HG03175 (cell line): ENCODE results near the gene IRF2BP2.

Source experiments
- ATAC-seq: cut with Tn5 transposase; IDR thresholded peaks from one replicate; pipeline ENCODE4 v1.9.1; 2021; ENCODE audit warnings: mild to moderate bottlenecking, moderate library complexity; ENCODE audit not compliant: unreplicated experiment

Gene IRF2BP2

DNA sequence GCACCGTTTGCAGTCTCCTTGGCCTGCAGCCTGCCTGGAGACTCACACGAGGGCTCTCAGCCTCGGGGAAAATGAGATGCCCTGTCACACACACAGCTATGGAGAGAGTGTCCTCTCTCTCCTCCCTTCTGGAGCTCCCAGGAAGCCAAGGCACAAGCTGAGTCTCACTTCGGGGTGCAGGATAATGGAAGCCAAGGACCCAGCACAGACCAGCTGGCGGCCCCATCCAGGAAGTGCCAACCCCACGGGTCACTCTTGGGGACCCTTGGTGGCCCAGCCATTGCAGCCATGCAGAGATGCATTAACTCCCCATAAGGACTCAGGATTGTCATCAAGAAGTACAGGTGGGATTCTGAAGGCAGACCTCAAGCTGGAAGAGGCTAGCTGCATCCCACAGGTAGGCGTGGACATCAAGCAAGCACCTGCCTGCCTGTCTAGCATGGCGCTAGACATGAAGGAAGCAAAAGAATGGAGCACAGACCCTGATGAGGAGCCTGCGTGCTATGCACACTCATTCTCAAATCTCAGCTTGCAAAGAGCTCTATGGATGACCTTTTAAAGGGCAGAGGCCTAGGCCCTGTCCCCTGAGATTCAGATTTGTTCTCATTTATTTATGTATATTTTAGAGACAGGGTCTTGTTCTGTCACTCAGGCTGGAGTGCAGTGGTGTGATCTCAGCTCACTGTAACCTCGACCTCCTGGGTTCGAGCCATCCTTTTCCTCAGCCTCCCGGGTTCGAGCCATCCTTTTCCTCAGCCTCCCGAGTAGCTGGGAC lies 49.9 kb downstream of the IRF2BP2 start:
- ATAC-seq: no peak

DNA sequence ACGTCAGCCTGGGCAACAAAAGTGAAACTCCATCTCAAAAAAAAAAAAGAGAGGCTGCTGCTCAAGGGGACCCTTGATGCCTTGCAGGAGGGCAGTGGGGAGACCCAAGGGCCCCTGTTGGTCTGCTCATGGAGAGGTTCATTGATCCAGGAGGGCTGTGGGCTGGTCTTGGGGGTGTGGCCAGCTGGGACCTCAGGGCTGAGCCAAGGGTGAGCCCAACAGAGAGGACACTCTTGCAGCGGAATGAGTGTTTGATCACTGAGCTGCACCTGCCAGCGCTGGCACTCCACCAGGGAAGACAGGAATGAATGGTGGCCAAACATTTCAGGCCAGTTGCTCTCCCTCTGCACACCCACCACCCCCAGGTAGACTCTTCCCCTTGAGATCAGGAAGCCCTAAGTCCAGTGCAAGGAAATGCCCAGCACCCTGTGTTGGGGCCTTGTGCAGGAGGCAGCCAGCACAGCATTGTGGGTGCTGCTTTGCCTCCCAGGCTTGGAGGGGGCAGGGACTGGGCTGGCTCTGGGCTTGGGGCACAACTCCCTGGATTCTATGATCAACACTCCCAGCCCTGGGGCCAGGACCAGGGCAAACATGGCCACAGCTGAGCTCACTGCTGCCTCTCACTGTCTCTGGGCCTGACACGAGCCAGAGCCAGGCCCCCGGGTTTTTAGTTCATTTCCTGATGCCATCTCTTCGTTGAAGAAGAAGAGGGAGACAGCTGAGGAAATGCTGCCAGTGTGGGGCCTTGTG lies 50.7 kb downstream of the IRF2BP2 start:
- ATAC-seq: no peak

DNA sequence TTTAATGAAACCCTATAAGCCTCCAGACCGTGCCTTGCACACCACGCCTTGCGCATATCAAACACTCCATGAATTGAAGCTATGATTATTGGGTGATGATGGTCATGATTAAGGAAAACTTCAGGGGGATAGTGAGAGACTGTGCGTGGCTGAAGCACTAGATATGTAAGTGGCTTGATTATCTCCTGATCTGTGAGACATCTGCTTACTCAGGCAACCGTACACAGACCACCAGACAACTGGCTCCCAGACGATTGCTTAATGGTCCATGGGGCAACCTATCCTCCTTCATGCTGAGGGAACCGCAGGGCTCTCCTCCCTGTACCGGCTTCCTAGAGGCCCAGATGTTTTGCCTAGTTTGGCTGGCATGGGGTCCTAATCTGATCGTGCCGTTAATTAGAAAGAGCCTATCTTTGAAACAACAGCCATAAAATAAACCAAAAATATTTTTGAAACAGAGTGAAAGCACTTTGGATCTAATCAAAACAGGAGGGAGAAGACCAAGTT lies 51.6 kb downstream of the IRF2BP2 start:
- ATAC-seq: no peak

DNA sequence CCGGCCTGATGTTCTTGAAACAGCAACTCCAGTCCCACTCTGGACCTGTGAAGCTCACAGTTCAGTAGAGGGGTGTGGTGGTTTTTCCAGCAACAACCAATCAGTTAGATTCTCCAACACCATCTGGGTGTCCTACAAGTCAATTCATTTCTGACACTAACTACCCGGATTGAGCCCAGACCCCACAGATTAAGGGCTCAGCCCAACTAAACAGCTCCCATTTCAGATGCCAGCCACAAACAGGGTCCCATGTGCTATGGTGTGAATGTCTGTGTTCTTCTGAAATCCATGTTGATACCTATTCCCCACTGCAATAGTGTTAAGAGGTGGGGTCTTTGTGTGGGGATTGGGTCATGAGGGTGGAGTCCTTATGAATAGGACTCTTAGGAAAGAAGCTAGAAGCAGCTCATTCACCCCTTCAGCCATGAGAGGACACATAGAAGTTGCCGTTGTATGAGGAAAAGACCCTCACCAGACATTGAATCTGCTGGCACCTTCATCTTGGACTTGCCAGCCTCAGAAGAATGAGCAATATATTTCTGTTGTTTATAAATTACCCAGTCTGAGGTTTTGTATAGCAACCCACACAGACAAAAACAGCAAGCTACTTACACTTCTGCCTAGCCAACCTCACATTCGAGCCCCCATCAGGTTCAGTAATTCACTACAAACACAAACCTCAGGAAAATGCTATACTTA lies 53.6 kb downstream of the IRF2BP2 start:
- no peak for ATAC-seq

DNA sequence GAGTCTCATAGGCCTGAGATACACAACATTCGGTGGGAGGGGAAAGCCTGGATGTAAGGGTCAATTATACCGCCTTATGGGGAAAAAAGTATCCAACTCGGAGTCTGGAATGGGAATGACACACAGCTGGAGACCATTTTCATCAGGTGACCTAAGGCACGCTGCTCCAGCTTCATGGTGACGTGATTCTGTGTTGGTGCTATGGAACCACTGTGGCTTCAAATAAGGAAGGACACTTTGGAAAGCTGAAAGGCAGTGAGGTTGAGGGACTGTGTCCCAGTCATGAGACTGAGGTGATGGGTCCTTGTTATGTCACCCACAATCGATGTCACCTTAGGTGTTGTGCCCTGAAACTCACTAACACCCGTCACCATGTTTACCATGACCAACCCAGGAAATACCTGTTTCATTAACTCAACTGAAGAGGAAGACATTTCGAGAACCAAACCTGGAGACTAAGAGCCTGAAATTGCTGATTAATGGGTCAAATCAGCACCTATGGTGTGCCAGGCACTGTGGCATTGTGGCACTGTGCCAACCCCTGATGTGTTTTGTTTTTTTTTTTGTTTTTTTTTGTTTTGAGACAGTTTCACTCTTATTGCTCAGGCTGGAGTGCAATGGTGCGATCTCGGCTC lies 54.5 kb downstream of the IRF2BP2 start:
- no peak for ATAC-seq

DNA sequence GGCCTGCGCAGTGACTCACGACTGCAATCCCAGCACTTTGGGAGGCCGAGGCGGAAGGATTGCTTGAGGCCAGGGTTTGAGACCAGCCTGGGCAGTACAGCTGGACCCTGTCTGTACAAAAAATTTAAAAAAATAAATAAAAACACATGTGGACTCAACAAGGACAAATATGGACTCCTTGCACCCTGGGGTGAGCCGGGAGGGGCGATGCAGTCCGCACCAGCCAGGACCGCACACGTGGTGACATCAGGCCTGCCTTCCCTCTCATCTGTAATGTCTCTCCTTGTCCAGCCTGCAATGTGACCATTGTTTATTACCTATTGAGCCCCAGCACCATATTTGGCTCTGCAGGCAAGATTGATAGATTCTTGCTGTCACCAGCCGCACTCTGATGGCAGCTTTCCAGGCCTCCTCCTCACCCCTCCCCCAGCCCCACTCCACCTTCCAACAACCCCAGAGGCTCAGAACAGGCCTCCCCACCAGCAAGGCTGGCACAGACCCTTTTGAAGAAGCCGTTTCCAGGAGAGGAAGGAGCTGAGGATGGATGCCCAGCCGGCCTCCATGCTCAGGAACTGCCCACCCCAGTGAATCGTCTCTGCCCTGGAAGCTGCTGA lies 55.2 kb downstream of the IRF2BP2 start:
- ATAC-seq: no peak
